Stomach (tissue), 9 donors: ENCODE data around the gene PTPMT1. TPM values are rescaled to one million over a fixed set of nuclear protein-coding genes. Genes with fewer than 3 reads are reported as not detected.
"Not testable (repeated sequence)": the region's sequence is repeated elsewhere in the genome, so short reads cannot be mapped to it uniquely, and the experiment has no call there.

ENCODE experiments used
- DNase-seq, 2 donors: peaks; one replicate each; pipeline versions ENCODE4 v3.0.0 to v3.0.0-alpha.2; 2013 to 2019
- H3K27ac ChIP-seq, 5 donors: fragments of 200-600 bp in 4 of 5; sonication (generic) in 4 of 5; one replicate each; pipeline ENCODE4 v1.5.1; 2013 to 2019; ENCODE audit warnings: mild to moderate bottlenecking in 1 of 5, moderate library complexity in 1 of 5
- H3K27me3 ChIP-seq, 3 donors: fragments of 200-600 bp; sonication (generic); one replicate each; pipeline ENCODE4 v1.5.1; 2017 to 2019; ENCODE audit warnings: mixed run types in 1 of 3
- H3K36me3 ChIP-seq, 4 donors: fragments of 200-600 bp; sonication (generic); 1 replicate in 3 of 4; 2 replicates in 1 of 4; pipeline ENCODE4 v1.5.1; 2016 to 2019
- H3K4me1 ChIP-seq, 4 donors: fragments of 200-600 bp; sonication (generic); one replicate each; pipeline ENCODE4 v1.5.1; 2016 to 2019
- H3K4me3 ChIP-seq, 4 donors: fragments of 200-600 bp; sonication (generic) in 3 of 4; one replicate each; pipeline ENCODE4 v1.5.1; 2016 to 2019; ENCODE audit warnings: mild to moderate bottlenecking in 1 of 4
- H3K9me3 ChIP-seq, 4 donors: fragments of 200-600 bp; sonication (generic); one replicate each; pipeline ENCODE4 v1.5.1; 2016 to 2019
- CTCF ChIP-seq, 7 experiments: fragments of 450-650 bp in 4 of 7; fragments of 200-600 bp in 3 of 7; sonication (generic) in 3 of 7; IDR thresholded peaks; one replicate each; pipeline ENCODE4 v1.5.1; 2016 to 2019; ENCODE audit warnings: antibody characterized with exemption in 7 of 7, control low read depth in 2 of 7, mild to moderate bottlenecking in 1 of 7
- EP300 ChIP-seq: sonication (generic); formaldehyde crosslinking; IDR thresholded peaks from one replicate; pipeline ENCODE4 v1.6.1; 2017; ENCODE audit warnings: antibody characterized with exemption
- POLR2A ChIP-seq, 4 donors: fragments of 450-650 bp; IDR thresholded peaks; one replicate each; pipeline ENCODE4 v1.6.1; 2016; ENCODE audit warnings: antibody characterized with exemption in 4 of 4, control low read depth in 2 of 4, mild to moderate bottlenecking in 1 of 4, moderate library complexity in 1 of 4
- POLR2AphosphoS5 ChIP-seq, 3 donors: sonication (generic); formaldehyde crosslinking; IDR thresholded peaks; one replicate each; pipeline ENCODE4 v1.6.1; 2016; ENCODE audit warnings: antibody characterized with exemption in 3 of 3
- WGBS, 5 donors: extraction: QIAGEN DNeasy Blood & Tissue Kit in 3 of 5; methylation state at CpG; one replicate each; pipeline versions ENCODE4 v1.1.5 to v1.1.7; 2013 to 2018; 5-methylcytosine and 5-hydroxymethylcytosine counted together
- intact Hi-C: fragments of 100-400 bp; cut with DNase I; formaldehyde crosslinking; loops from one replicate; pipeline ENCODE4 v1.15.1; 2023; ENCODE audit warnings: low total_unique reads
- polyA plus RNA-seq, 3 donors: library from polyadenylated mRNA; stranded (reverse); fragments of 200-250 nt; gene quantifications; one replicate each; pipeline ENCODE4 v1.2.3, GENCODE V29; 2013
- total RNA-seq, 5 donors: library from RNA; depleted of rRNA; stranded (reverse); fragments of >200 nt; gene quantifications; one replicate each; pipeline versions ENCODE4 v1.1.0 to v1.2.3, GENCODE V29; 2014 to 2016
- donor health status: healthy with polysubstance abuse.
- donor health status: Bipolar disorder and iron deficiency.
- donor health status: healthy.

PTPMT1 gene
- total and polyA plus RNA-seq, 8 donors: 36.4 to 126 (median 58.8) TPM

GRCh38 chr11:47518212-47518964 lies 47.0 kb upstream of the PTPMT1 start:
- no peaks in the 10 kb centered on the region for H3K9me3 ChIP-seq
- WGBS, 5 donors: 51 to 69% (median 60%) methylated on average over 3 of the region's 3 CpGs
- TF ChIP-seq POLR2AphosphoS5 (IDR thresholded peaks at IDR 0.05) (no peak), POLR2A (IDR thresholded peaks at IDR 0.05) (no peak), EP300 (no peak), CTCF (IDR thresholded peaks at IDR 0.05) (no peak)
- H3K4me1 ChIP-seq: peaks cover 55 to 100% (median 77%) of the 10 kb centered on the region in 4 donors
- H3K27me3 ChIP-seq: no peaks in the 10 kb centered on the region
- DNase-seq: no peak
- H3K27ac ChIP-seq: peak overlapping the region in 3 of 5 donors; percentile 5 to 29 (median 21)
- H3K4me3 ChIP-seq: no peak overlapping the region
- H3K36me3 ChIP-seq: peaks cover 0 to 6% (median 0%) of the 10 kb centered on the region in 4 donors
- intact Hi-C loops: no loop called here

GRCh38 chr11:47523490-47524225 lies 41.7 kb upstream of the PTPMT1 start:
- Histone ChIP-seq H3K27ac (peak overlapping the region; percentile 57 to 81 (median 67)), H3K27me3 (no peaks in the 10 kb centered on the region), H3K9me3 (no peaks in the 10 kb centered on the region), H3K36me3 (peaks cover 0 to 9% (median 0%) of the 10 kb centered on the region in 4 donors), H3K4me1 (peaks cover 41 to 98% (median 69%) of the 10 kb centered on the region in 4 donors), H3K4me3 (peak overlapping the region; percentile 24 to 32 (median 24))
- 3 to 13% (median 7%) methylated on average over 3 of the region's 3 CpGs for WGBS, 5 donors
- intact Hi-C loops: no loop called here
- peak in 1 of 2 donors; percentile 77 for DNase-seq
- no peak for TF ChIP-seq CTCF (IDR thresholded peaks at IDR 0.05)
- TF ChIP-seq POLR2AphosphoS5 (IDR thresholded peaks at IDR 0.05): peak in 2 of 3 donors; percentile 4 to 58

- DNase-seq: peak; percentile 36 to 68
- TF ChIP-seq POLR2AphosphoS5 (IDR thresholded peaks at IDR 0.05) (peak in 2 of 3 donors; percentile 4 to 58), EP300 (no peak)
Observed at GRCh38 chr11:47524291-47524874, 41.0 kb upstream of the PTPMT1 start.

GRCh38 chr11:47526032-47526431 lies 39.4 kb upstream of the PTPMT1 start:
- H3K27me3 ChIP-seq, DNase-seq, H3K9me3 ChIP-seq, H3K36me3 ChIP-seq, intact Hi-C loops, H3K4me3 ChIP-seq: not testable (repeated sequence)
- 89 to 96% (median 89%) methylated on average over 9 of the region's 9 CpGs for WGBS, 5 donors
- peaks cover 34 to 98% (median 72%) of the 10 kb centered on the region in 4 donors for H3K4me1 ChIP-seq
- H3K27ac ChIP-seq: peak overlapping the region in 3 of 5 donors; percentile 13 to 80 (median 67)

More at GRCh38 chr11:47524291-47524874, 41.0 kb upstream of the PTPMT1 start:
- intact Hi-C loops: no loop called here
- peak overlapping the region; percentile 1 to 81 (median 67) for H3K27ac ChIP-seq
- H3K27me3 ChIP-seq: no peaks in the 10 kb centered on the region
- peak overlapping the region; percentile 24 to 32 (median 24) for H3K4me3 ChIP-seq
- 18 to 29% (median 21%) methylated on average over 9 of the region's 9 CpGs for WGBS, 5 donors
- no peaks in the 10 kb centered on the region for H3K9me3 ChIP-seq
- peaks cover 34 to 98% (median 66%) of the 10 kb centered on the region in 4 donors for H3K4me1 ChIP-seq
- H3K36me3 ChIP-seq: peaks cover 0 to 6% (median 0%) of the 10 kb centered on the region in 4 donors

GRCh38 chr11:47527186-47527585 lies 38.2 kb upstream of the PTPMT1 start:
- no peak for DNase-seq
- Histone ChIP-seq H3K27ac (peak overlapping the region in 2 of 5 donors; percentile 0 to 60), H3K9me3 (no peaks in the 10 kb centered on the region), H3K36me3 (peaks cover 0 to 4% (median 0%) of the 10 kb centered on the region in 4 donors), H3K4me3 (no peak overlapping the region), H3K4me1 (peaks cover 34 to 98% (median 76%) of the 10 kb centered on the region in 4 donors), H3K27me3 (no peaks in the 10 kb centered on the region)
- whole genome bisulfite sequencing, 5 donors: 86 to 97% (median 92%) methylated on average over 6 of the region's 6 CpGs
- no peak for TF ChIP-seq POLR2AphosphoS5 (IDR thresholded peaks at IDR 0.05)
- TF ChIP-seq CTCF (IDR thresholded peaks at IDR 0.05): no peak
- TF ChIP-seq EP300: no peak
- no peak for TF ChIP-seq POLR2A (IDR thresholded peaks at IDR 0.05)
- intact Hi-C loops: no loop called here
